Endothelial cell of umbilical vein (primary cell): Measurements from ENCODE around the gene FCMR. TPM values are rescaled to one million over a fixed set of nuclear protein-coding genes. Genes with fewer than 3 reads are reported as not detected.

Experiments
- BruUV-seq: library from RNA; stranded (reverse); fragments of 400-500 nt; replicated peaks from 2 replicates; lab custom pipeline; 2021; lab: Mats Ljungman, UMichigan
- CTCF ChIA-PET: fragments of 300-600, 350-600 bp; sonication (Branson Sonifier 250); formaldehyde crosslinking; loops from one replicate; lab custom pipeline; 2021; ENCODE audit warnings: antibody characterized with exemption, inconsistent platforms; lab: Charles Lee
- POLR2A ChIA-PET: fragments of 300-600, 350-600 bp; sonication (Branson Sonifier 250); formaldehyde crosslinking; loops from one replicate; lab custom pipeline; 2021; ENCODE audit warnings: antibody characterized with exemption, inconsistent platforms; lab: Charles Lee
- DNase-seq: peaks from one replicate; pipeline ENCODE4 v3.0.0-alpha.2; 2011; ENCODE audit warnings: low read depth, low spot score
- FAIRE-seq: peaks from 2 replicates; lab custom pipeline; 2011; peaks lifted over from hg19 to GRCh38; lab: Jason Lieb, UNC
- H2AFZ ChIP-seq: 2 replicates; pipeline ENCODE4 v1.6.0; 2012; ENCODE audit warnings: low read depth, low read length, control low read depth, inconsistent platforms
- H3K27ac ChIP-seq: 2 replicates; pipeline ENCODE4 v1.5.1; 2011; ENCODE audit warnings: low read depth, mild to moderate bottlenecking, control low read depth, low read length, moderate library complexity; ENCODE audit not compliant: insufficient read depth
- H3K27me3 ChIP-seq, 2 experiments: 2 replicates each; pipeline versions ENCODE4 v1.6.0 to v1.6.1; 2011; ENCODE audit warnings: low read length in 2 of 2, mixed read lengths in 1 of 2; ENCODE audit not compliant: control insufficient read depth in 2 of 2, insufficient read depth in 2 of 2
- H3K36me3 ChIP-seq, 2 experiments: 2 replicates in 1 of 2; 3 replicates in 1 of 2; pipeline ENCODE4 v1.5.1; 2011; ENCODE audit warnings: low read length in 2 of 2, mild to moderate bottlenecking in 1 of 2, moderate library complexity in 1 of 2; ENCODE audit not compliant: control insufficient read depth in 2 of 2, insufficient read depth in 2 of 2; ENCODE audit errors: extremely low read depth in 1 of 2
- H3K4me1 ChIP-seq: 3 replicates; pipeline ENCODE4 v1.5.1; 2011; ENCODE audit warnings: mild to moderate bottlenecking, low read length; ENCODE audit not compliant: control insufficient read depth, insufficient read depth; ENCODE audit errors: extremely low read depth
- H3K4me2 ChIP-seq: 2 replicates; pipeline ENCODE4 v1.6.1; 2011; ENCODE audit warnings: low read length, control low read depth, mixed read lengths; ENCODE audit not compliant: insufficient read depth
- H3K4me3 ChIP-seq, 3 experiments: fragments of 200-600 bp in 1 of 3; sonication (generic), shearing (Covaris generic) in 1 of 3; replicated peaks in 1 of 3; 2 replicates each; pipeline ENCODE4 v1.5.1; 2011 to 2016; ENCODE audit warnings: control low read depth in 3 of 3, low read length in 3 of 3, mild to moderate bottlenecking in 2 of 3, inconsistent platforms in 1 of 3, low read depth in 1 of 3, moderate library complexity in 1 of 3; ENCODE audit not compliant: insufficient read depth in 1 of 3
- H3K79me2 ChIP-seq: 2 replicates; pipeline ENCODE4 v1.6.0; 2012; ENCODE audit warnings: low read length, inconsistent platforms; ENCODE audit not compliant: control insufficient read depth, insufficient read depth
- H3K9ac ChIP-seq: replicated peaks from 2 replicates; pipeline ENCODE3; 2011; ENCODE audit warnings: low read length, control low read depth; ENCODE audit not compliant: insufficient read depth; ENCODE audit errors: extremely low read depth
- H3K9me1 ChIP-seq: replicated peaks from 3 replicates; pipeline ENCODE4 v1.6.0; 2011; ENCODE audit warnings: mild to moderate bottlenecking, low read length; ENCODE audit not compliant: control insufficient read depth, insufficient read depth; ENCODE audit errors: extremely low read depth
- H3K9me3 ChIP-seq: replicated peaks from 2 replicates; pipeline ENCODE4 v1.5.1; 2012; ENCODE audit warnings: low read length, inconsistent platforms; ENCODE audit not compliant: control insufficient read depth, insufficient read depth
- H4K20me1 ChIP-seq: replicated peaks from 2 replicates; pipeline ENCODE3; 2011; ENCODE audit warnings: mild to moderate bottlenecking, low read length; ENCODE audit not compliant: control insufficient read depth, insufficient read depth; ENCODE audit errors: extremely low read depth
- CTCF ChIP-seq, 2 donors: IDR thresholded peaks; 1 replicate in 1 of 2; 2 replicates in 1 of 2; pipeline ENCODE4 v1.5.1; 2011; ENCODE audit warnings: low read length in 2 of 2, mild to moderate bottlenecking in 2 of 2, moderate library complexity in 2 of 2, control low read depth in 1 of 2, inconsistent platforms in 1 of 2, low read depth in 1 of 2; ENCODE audit not compliant: insufficient read depth in 1 of 2; ENCODE audit errors: extremely low read depth in 1 of 2
- EZH2 ChIP-seq: IDR thresholded peaks from 2 replicates; pipeline ENCODE4 v1.6.1; 2012; ENCODE audit warnings: borderline replicate concordance, low read depth, mild to moderate bottlenecking, moderate library complexity, low read length, inconsistent platforms; ENCODE audit not compliant: severe bottlenecking
- FOS ChIP-seq: IDR thresholded peaks from 2 replicates; pipeline ENCODE4 v1.6.1; 2011; ENCODE audit warnings: mild to moderate bottlenecking, low read length, moderate library complexity, borderline replicate concordance; ENCODE audit not compliant: insufficient read depth
- GATA2 ChIP-seq: IDR thresholded peaks from 2 replicates; pipeline ENCODE4 v1.7.0; 2011; ENCODE audit warnings: low read depth, mild to moderate bottlenecking, moderate library complexity, mixed read lengths, low read length; ENCODE audit not compliant: insufficient read length, insufficient read depth
- JUN ChIP-seq: IDR thresholded peaks from 2 replicates; pipeline ENCODE4 v1.6.1; 2011; ENCODE audit warnings: borderline replicate concordance, low read depth; ENCODE audit not compliant: insufficient read length, insufficient read depth
- MYC ChIP-seq: IDR thresholded peaks from one replicate; pipeline ENCODE4 v1.6.1; 2011; ENCODE audit warnings: mild to moderate bottlenecking, low read depth, low read length
- POLR2A ChIP-seq: IDR thresholded peaks from 2 replicates; pipeline ENCODE4 v1.6.1; 2012; ENCODE audit warnings: low read depth, mild to moderate bottlenecking, control low read depth, low read length
- POLR2AphosphoS5 ChIP-seq: IDR thresholded peaks from 2 replicates; pipeline ENCODE4 v1.6.1; 2012; ENCODE audit warnings: low read depth, mild to moderate bottlenecking, control low read depth, low read length, moderate library complexity; ENCODE audit not compliant: insufficient read depth
- dilution Hi-C: fragments of 300-500 bp; cut with MboI; formaldehyde crosslinking; loops from one replicate; pipeline ENCODE4 v1.15.0; 2019; ENCODE audit warnings: low sequenced_read_pairs; ENCODE audit not compliant: extremely low pct_ligation_motif_present
- intact Hi-C: fragments of 100-400 bp; cut with micrococcal nuclease; formaldehyde crosslinking; loops from one replicate; pipeline ENCODE4 v1.10.0; 2022
- polyA plus RNA-seq, 4 experiments: library from polyadenylated mRNA; depleted of rRNA in 3 of 4; stranded (reverse) in 3 of 4; unstranded in 1 of 4; fragments of >200 nt; gene quantifications; 2 replicates each; pipeline versions ENCODE4 v1.2.1 to v1.2.3, GENCODE V29; 2011 to 2012; ENCODE audit warnings: missing spikeins in 1 of 4
- total RNA-seq: library from RNA; stranded (reverse); gene quantifications from 2 replicates; pipeline ENCODE4 v1.2.3, GENCODE V29; 2021
- TF ChIP-seq, protein P1 (sequence below): IDR thresholded peaks from 2 replicates; pipeline ENCODE4 v1.6.1; 2011; ENCODE audit not compliant: insufficient read depth, insufficient read length

Gene FCMR
- total and polyA plus RNA-seq, 2 donors (not counting 3 experiments of a cell fraction or from before 2014, with no cell fraction given) = not detected

- TF ChIP-seq MYC = no peak
- no peak for TF ChIP-seq FOS
- TF ChIP-seq JUN = no peak
- TF ChIP-seq, protein P1, sequence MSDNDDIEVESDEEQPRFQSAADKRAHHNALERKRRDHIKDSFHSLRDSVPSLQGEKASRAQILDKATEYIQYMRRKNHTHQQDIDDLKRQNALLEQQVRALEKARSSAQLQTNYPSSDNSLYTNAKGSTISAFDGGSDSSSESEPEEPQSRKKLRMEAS = no peak
- no peak for TF ChIP-seq POLR2AphosphoS5
- ChIA-PET CTCF (no interaction called here), POLR2A (no interaction called here)
- no peak overlapping the region for H3K4me3 ChIP-seq
- dilution Hi-C loops (no loop called here), intact Hi-C loops (no loop called here)
- H3K9me1 ChIP-seq = no peaks in the 10 kb centered on the region
- BruUV-seq = no TSS peak
- no peak overlapping the region for H3K9ac ChIP-seq
- no peaks in the 10 kb centered on the region for H3K4me1 ChIP-seq
- H3K36me3 ChIP-seq = no peaks in the 10 kb centered on the region
- no peak overlapping the region for H3K27ac ChIP-seq
- no peaks in the 10 kb centered on the region for H3K79me2 ChIP-seq
- no peak overlapping the region for H2AFZ ChIP-seq
- peaks cover 2 to 3% of the 10 kb centered on the region in 2 experiments for H3K27me3 ChIP-seq
- no peaks in the 10 kb centered on the region for H4K20me1 ChIP-seq
- H3K4me2 ChIP-seq = no peak overlapping the region
- H3K9me3 ChIP-seq = no peaks in the 10 kb centered on the region
- no peak for FAIRE-seq
- DNase-seq = no peak
Observed at GRCh38 chr1:206952171-206952570, 30.4 kb upstream of the FCMR start.

DNA sequence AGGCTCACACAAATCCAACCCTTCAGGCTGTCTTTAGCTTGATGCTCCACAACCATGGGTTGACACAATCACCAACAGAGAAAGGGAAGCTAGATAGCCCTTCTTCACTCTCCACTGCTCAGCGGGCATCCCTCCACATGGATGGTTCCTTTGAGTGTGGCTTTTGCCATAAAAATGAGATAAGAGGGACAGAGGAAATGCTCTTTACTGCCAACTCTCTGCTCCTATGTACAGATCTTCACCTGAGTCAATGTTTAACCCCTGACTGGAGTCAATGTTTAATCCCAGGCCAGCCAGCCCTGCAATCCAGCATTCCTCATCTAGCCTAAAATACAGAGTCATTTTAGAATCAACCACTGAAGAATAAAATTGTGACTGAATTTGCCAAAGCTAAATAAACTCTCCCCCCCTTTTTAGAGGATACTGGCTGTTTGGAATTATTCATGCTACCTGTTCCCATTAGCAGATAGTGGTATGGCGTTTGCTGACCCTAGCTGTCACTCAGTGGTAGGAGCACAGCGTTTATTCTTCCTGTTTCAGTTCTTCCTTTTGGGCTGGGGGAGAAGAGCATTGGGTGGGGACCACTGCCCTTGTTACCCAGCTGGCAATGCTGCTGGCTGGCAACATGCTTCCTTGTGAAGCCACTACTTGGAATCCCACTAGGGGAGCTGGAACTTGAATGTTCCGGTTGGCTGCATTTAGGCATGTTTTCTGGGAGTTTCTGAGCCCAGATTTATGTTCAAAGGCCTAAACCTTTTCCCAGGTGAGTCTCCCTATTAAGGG is 29.8 kb upstream of the FCMR start:
- no TSS peak for BruUV-seq
- FAIRE-seq = no peak
- H3K4me3 ChIP-seq = no peak overlapping the region
- H3K4me1 ChIP-seq = no peaks in the 10 kb centered on the region
- no peaks in the 10 kb centered on the region for H3K9me1 ChIP-seq
- H3K9ac ChIP-seq = no peak overlapping the region
- peaks cover 2 to 3% of the 10 kb centered on the region in 2 experiments for H3K27me3 ChIP-seq
- H3K9me3 ChIP-seq = no peaks in the 10 kb centered on the region
- dilution Hi-C loops = no loop called here
- H3K36me3 ChIP-seq = no peaks in the 10 kb centered on the region
- no peaks in the 10 kb centered on the region for H4K20me1 ChIP-seq
- H3K4me2 ChIP-seq = no peak overlapping the region
- POLR2A ChIA-PET = no interaction called here
- no peak overlapping the region for H3K27ac ChIP-seq
- CTCF ChIA-PET = no interaction called here
- intact Hi-C loops = no loop called here
- H2AFZ ChIP-seq = no peak overlapping the region
- DNase-seq = no peak
- TF ChIP-seq JUN = no peak
- no peak for TF ChIP-seq EZH2
- no peak for TF ChIP-seq MYC
- TF ChIP-seq, protein P1 = no peak
- TF ChIP-seq FOS = no peak
- TF ChIP-seq POLR2AphosphoS5 = no peak
- TF ChIP-seq POLR2A = no peak
- TF ChIP-seq CTCF (IDR thresholded peaks at IDR 0.05; ENCODE audit: extremely low read depth in 1 of 2, insufficient read depth in 1 of 2, low read depth in 1 of 2, low read length in 2 of 2) = no peak
- TF ChIP-seq GATA2 = no peak
- no peaks in the 10 kb centered on the region for H3K79me2 ChIP-seq
